Endodermal cell (in vitro differentiated cells): ENCODE measurements around the gene PMEPA1. TPM values are rescaled to one million over a fixed set of nuclear protein-coding genes. Genes with fewer than 3 reads are reported as not detected.

ENCODE experiments used
- DNase-seq: peaks from one replicate; pipeline ENCODE4 v3.0.0-alpha.2; 2017
- H3K27ac ChIP-seq: 2 replicates; pipeline ENCODE4 v1.5.1; 2013; ENCODE audit warnings: mild to moderate bottlenecking, low read depth, low read length, moderate library complexity
- H3K27me3 ChIP-seq: 2 replicates; pipeline ENCODE4 v1.6.1; 2013; ENCODE audit warnings: mild to moderate bottlenecking, low read length, moderate library complexity; ENCODE audit not compliant: insufficient read depth, control insufficient read depth, poor library complexity, severe bottlenecking
- H3K36me3 ChIP-seq: 2 replicates; pipeline ENCODE4 v1.7.0; 2013; ENCODE audit warnings: mild to moderate bottlenecking, low read length, moderate library complexity; ENCODE audit not compliant: control insufficient read depth, insufficient read depth
- H3K4me1 ChIP-seq: one replicate; pipeline ENCODE4 v1.7.0; 2013; ENCODE audit warnings: low read length; ENCODE audit not compliant: control insufficient read depth, insufficient read depth
- H3K4me3 ChIP-seq: 2 replicates; pipeline ENCODE4 v1.5.1; 2013; ENCODE audit warnings: mild to moderate bottlenecking, low read length, moderate library complexity
- H3K9ac ChIP-seq: 2 replicates; pipeline ENCODE4 v1.6.1; 2013; ENCODE audit warnings: mild to moderate bottlenecking, low read length, moderate library complexity; ENCODE audit not compliant: poor library complexity, severe bottlenecking; ENCODE audit errors: extremely low read depth
- H3K9me3 ChIP-seq: 2 replicates; pipeline ENCODE4 v1.6.1; 2013; ENCODE audit warnings: mild to moderate bottlenecking, low read length, moderate library complexity; ENCODE audit not compliant: control insufficient read depth
- H3K27ac Mint-ChIP-seq: 2 replicates; pipeline ENCODE4 v1.8.0; 2020; ENCODE audit warnings: mixed read lengths
- H3K27me3 Mint-ChIP-seq: 2 replicates; pipeline ENCODE4 v1.8.0; 2021; ENCODE audit warnings: mild to moderate bottlenecking, mixed read lengths; ENCODE audit not compliant: insufficient read depth
- H3K36me3 Mint-ChIP-seq: 2 replicates; pipeline ENCODE4 v1.8.0; 2020; ENCODE audit warnings: low read depth, mixed read lengths
- H3K4me1 Mint-ChIP-seq: 2 replicates; pipeline ENCODE4 v1.8.0; 2020; ENCODE audit warnings: mixed read lengths
- H3K4me3 Mint-ChIP-seq: 2 replicates; pipeline ENCODE4 v1.8.0; 2020; ENCODE audit warnings: mild to moderate bottlenecking, moderate library complexity, mixed read lengths
- H3K9me3 Mint-ChIP-seq: 2 replicates; pipeline ENCODE4 v1.8.0; 2020; ENCODE audit warnings: mild to moderate bottlenecking, mixed read lengths
- WGBS, 2 experiments: methylation state at CpG; one replicate each; pipeline versions ENCODE4 v1.1.5 to v1.1.7; 2013; ENCODE audit warnings: missing lambda C conversion rate in 2 of 2, mixed read lengths in 1 of 2; ENCODE audit not compliant: insufficient coverage in 1 of 2, insufficient read length in 1 of 2; 5-methylcytosine and 5-hydroxymethylcytosine counted together
- total RNA-seq, 2 donors: library from RNA; stranded (reverse); fragmentation: NEBNext Ultra II Directional in 1 of 2; extraction: Animal tissue kit (Norgen Biotek cat#: 25700) in 1 of 2; gene quantifications; 2 replicates in 1 of 2; 3 replicates in 1 of 2; pipeline ENCODE4 v1.2.1, GENCODE V29; 2021
- TF ChIP-seq, protein P1 (sequence below): fragments of 200-600 bp; sonication (generic); conservative IDR thresholded peaks from 2 replicates; pipeline ENCODE4 v1.5.0; 2021; ENCODE audit warnings: antibody characterized with exemption, mild to moderate bottlenecking

PMEPA1 gene
- total RNA-seq, 2 donors from 2014 or later = 18.8 to 37.4 TPM

DNA sequence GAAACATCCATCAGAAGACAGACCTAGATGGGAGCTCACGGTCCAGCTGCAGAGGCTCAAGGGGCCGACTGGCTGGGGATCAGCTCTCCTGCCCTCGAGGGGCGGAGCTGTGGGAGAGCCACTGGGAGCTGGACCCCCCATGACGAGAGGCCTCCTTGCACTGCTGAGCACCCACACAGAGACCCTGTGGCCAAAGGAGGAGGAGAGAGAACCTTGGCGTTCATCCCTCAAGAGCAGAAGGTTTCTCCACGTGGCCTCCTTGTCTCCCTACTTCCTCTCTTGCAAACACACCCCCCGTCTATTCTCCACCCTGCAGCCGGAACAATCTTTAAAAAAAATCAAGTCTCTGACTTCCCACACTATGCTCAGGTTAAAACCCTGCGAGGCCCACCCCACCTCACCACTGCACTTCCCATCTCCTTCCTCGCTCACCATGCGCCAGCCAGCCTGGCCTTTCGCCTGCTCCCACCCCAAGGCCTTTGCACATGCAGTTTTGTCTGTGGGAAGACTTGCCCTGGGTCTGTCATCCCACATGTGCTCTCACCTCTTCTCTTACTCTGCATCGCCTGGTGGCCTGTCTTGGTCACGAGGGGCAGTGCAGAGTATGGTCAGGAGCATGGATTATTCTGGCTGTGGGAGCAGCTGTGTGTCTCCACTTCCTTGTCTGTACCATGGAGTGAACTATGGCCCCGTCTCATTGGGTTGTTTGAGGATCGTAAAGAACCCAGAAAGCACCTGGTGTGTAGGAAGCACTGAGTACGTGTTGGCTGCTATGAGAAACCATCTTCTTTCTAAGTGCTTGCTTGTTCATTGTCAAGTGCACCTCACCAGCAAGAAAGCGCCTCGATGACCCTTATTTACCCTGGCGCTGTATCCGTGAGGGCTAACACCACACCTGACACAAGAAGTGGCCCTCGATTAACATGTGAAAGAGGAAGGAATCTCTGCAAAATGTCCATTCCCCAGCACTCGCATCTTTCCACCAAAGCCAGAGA, 32.9 kb downstream of the PMEPA1 start:
- Histone ChIP-seq H3K27ac (peak overlapping the region; percentile 56), H3K4me3 (no peak overlapping the region), H3K27me3 (no peaks in the 10 kb centered on the region), H3K9ac (no peak overlapping the region), H3K4me1 (no peaks in the 10 kb centered on the region), H3K9me3 (no peaks in the 10 kb centered on the region), H3K36me3 (peaks cover 46% of the 10 kb centered on the region)
- DNase-seq = no peak
- no peak overlapping the region for H3K27ac Mint-ChIP-seq
- H3K36me3 Mint-ChIP-seq = peaks cover 18% of the 10 kb centered on the region
- WGBS, 2 experiments = 92 to 96% methylated on average over 17 to 24 of the region's 24 CpGs
- H3K27me3 Mint-ChIP-seq = no peaks in the 10 kb centered on the region
- peaks cover 63% of the 10 kb centered on the region for H3K4me1 Mint-ChIP-seq
- TF ChIP-seq, protein P1, sequence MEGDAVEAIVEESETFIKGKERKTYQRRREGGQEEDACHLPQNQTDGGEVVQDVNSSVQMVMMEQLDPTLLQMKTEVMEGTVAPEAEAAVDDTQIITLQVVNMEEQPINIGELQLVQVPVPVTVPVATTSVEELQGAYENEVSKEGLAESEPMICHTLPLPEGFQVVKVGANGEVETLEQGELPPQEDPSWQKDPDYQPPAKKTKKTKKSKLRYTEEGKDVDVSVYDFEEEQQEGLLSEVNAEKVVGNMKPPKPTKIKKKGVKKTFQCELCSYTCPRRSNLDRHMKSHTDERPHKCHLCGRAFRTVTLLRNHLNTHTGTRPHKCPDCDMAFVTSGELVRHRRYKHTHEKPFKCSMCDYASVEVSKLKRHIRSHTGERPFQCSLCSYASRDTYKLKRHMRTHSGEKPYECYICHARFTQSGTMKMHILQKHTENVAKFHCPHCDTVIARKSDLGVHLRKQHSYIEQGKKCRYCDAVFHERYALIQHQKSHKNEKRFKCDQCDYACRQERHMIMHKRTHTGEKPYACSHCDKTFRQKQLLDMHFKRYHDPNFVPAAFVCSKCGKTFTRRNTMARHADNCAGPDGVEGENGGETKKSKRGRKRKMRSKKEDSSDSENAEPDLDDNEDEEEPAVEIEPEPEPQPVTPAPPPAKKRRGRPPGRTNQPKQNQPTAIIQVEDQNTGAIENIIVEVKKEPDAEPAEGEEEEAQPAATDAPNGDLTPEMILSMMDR = no peak
- no peak overlapping the region for H3K4me3 Mint-ChIP-seq
- H3K9me3 Mint-ChIP-seq = no peaks in the 10 kb centered on the region

DNA sequence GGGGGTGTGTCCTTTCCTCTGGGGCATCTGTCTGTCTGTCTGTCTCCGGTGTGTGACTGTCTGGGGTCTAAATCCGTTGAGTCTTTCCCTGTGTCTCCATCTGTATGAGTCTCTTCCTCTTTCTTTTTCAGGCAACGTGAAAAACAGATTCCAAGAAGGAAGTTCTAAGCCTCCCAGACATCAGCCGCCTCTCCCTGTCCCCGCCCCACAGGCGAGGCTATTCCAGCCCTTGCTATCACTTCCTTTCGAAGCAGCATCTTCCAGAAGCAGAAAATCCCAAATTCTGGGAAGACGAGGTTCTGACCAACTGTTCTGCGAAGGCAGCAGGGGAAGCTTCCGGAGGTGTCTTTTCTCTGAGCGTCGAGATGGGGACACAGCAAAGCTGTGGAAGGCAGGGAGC, 34.0 kb downstream of the PMEPA1 start:
- Mint-ChIP-seq H3K27me3 (no peaks in the 10 kb centered on the region), H3K4me1 (peaks cover 53% of the 10 kb centered on the region), H3K36me3 (peaks cover 16% of the 10 kb centered on the region), H3K9me3 (no peaks in the 10 kb centered on the region), H3K27ac (peak overlapping the region; percentile 2), H3K4me3 (no peak overlapping the region)
- Histone ChIP-seq H3K36me3 (peaks cover 41% of the 10 kb centered on the region), H3K9me3 (no peaks in the 10 kb centered on the region), H3K27ac (peak overlapping the region; percentile 98), H3K9ac (no peak overlapping the region), H3K4me3 (no peak overlapping the region), H3K27me3 (no peaks in the 10 kb centered on the region), H3K4me1 (no peaks in the 10 kb centered on the region)
- no peak for DNase-seq
- WGBS, 2 experiments = 95 to 96% methylated on average over 6 to 12 of the region's 12 CpGs
- TF ChIP-seq, protein P1 = no peak

DNA sequence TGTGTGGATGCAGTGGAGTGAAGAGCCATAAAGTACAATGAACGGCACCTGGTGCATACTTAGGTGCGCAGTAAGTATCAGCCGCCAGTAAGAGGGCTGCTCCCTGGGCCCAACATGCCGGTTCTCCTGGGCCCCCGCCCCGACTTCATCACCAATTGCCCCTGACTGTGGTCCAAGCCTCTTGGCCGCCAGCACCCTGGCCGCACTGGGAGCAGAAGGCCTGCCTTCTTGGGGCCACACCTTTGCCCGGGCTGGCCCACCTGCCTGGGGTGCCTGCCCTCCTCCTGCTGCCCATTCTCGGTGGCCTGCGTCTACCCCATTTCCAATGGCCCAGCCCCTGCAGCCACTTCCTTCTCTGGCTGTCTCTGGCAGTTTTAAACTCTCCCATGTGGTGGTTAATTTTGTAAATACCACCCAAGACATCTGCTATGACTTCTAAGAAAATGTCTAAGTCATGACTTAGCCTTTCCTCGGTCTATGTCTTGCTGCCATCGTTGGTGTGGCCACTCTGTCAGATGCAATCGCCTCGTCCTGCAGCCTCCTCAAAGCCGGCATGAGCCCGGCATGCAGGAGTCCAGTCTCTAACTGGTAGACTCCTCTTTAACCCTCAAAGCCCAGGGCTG, 36.8 kb downstream of the PMEPA1 start:
- H3K9ac ChIP-seq = no peak overlapping the region

More for the DNA sequence above, 36.8 kb downstream of the PMEPA1 start:
- Histone ChIP-seq H3K27ac (peak overlapping the region; percentile 98), H3K27me3 (no peaks in the 10 kb centered on the region), H3K9me3 (no peaks in the 10 kb centered on the region), H3K4me1 (peaks cover 6% of the 10 kb centered on the region), H3K4me3 (no peak overlapping the region), H3K36me3 (peaks cover 27% of the 10 kb centered on the region)
- Mint-ChIP-seq H3K36me3 (peaks cover 13% of the 10 kb centered on the region), H3K27me3 (no peaks in the 10 kb centered on the region), H3K9me3 (no peaks in the 10 kb centered on the region), H3K4me1 (peaks cover 46% of the 10 kb centered on the region), H3K4me3 (no peak overlapping the region), H3K27ac (no peak overlapping the region)
- TF ChIP-seq, protein P1 = no peak
- 95 to 96% methylated on average over 14 to 17 of the region's 17 CpGs for WGBS, 2 experiments
- DNase-seq = no peak
